Inflammatory macrophage treated with lipopolysaccharide for 1 hour (primary cell): ENCODE measurements around the gene PCDH9.
A peak's percentile ranks its signal among the peaks of the same experiment; 100 is the strongest.

Experiments
- DNase-seq, 2 donors: peaks; one replicate each; pipeline ENCODE4 v3.0.0-alpha.2; 2020 to 2022

The PCDH9 gene

DNA sequence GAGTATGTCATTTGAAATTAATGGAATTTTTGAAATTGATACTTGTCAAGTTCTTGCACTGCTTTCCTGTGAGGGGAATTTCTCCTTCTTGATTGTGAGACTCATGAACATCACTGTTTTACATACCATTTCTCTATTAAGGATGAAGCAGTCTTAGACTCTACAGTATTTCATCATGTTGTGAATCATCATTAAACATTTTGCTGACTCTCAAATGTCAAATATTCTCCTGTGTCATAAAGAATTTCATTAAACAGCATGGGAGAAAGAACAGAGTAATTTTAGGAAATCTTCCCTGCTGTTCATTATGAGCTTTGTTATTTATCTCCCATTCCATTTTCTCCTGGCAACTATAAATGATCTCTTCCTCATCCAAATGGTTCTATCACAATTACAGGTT lies 729.0 kb downstream of the PCDH9 start:
- peak; percentile 38 to 50 for DNase-seq

DNA sequence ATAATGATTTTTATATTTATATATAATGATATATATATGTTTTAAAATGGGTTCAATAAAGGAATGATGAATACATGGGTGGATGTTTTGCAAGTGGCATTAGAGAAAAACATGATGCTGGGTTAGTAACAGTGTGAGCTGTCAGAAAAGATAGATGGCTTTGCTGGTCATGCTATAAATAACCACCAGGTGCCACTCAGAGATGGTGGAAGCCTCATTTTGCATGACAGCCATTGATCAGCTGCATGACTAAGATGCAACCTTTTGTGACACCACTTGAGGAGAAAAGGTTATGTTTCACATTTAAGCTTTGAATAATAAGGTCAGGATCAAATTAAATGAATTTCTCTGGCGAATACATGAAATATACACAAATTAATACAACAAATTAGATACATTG lies 737.7 kb downstream of the PCDH9 start:
- DNase-seq: no peak

DNA sequence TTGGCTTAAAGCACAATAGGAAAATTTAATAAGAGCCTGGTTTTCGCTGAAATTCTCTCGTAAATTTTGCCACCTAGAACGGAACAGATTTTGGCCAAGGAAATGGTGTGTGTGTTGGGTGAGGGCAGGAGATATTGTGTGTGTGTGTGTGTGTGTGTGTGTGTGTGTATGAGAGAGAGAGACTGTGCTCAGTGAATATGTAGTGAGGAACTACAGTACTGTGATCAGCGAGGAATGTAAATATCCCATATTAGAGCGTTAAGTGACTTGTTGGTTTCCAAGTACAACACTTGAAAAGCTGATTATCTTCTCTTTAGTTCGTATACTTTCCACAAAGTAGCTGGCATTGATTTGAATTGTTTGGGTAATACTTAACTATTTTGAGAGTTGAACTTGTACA lies 738.9 kb downstream of the PCDH9 start:
- no peak for DNase-seq

DNA sequence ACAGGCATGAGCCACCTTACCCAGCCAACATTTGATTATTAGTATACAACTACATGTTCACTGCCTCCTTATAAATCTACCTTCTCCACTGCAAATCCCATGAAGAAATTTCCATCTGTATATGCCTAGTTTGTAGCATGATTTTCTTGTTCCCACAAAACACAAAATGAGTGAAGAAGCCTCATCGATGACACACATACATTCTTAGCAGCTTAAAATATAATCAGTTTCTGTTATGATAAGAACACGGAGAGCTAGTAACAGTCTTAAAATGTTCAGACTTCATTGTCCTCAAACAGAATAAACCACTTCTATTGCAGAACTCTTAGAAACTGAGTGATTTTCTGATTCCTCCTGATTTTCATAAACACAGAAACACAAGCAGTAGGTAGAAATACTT lies 740.5 kb downstream of the PCDH9 start:
- no peak for DNase-seq

DNA sequence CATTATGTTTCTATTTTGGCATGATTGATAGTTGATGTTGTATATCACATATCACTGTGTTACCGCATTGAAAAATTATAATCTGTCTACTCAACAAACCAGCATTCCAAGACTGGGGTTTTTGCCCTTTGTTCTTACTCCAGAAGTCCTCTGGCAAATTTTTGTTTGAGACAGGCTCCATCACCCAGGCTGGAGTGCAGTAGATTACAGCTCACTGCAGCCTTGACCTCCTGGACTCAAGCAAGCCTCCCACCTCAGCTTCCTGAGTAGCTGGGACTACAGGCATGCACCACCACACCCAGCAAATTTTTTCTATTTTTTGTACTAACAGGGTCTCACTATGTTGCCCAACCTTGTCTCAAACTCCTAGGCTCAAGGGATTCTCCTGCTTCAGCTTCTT lies 741.0 kb downstream of the PCDH9 start:
- DNase-seq: no peak

DNA sequence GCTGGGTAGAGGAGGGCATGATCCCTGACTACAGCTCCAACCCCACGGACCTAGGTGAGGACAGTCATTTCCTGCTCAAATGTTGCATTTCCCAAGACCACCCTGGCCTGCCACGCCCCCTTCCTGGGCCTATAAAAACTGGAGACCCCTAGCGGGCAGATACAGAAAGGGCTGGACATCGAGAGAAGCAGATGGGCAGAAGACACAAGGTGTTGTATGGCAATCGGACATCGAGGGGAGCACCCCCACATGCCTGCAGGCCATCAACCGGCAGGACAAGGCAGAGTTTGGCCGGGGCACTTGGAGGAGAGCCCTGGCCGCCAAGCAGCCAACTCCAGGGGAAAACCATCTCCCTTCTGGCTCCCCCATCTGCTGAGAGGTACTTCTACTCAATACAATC lies 746.4 kb downstream of the PCDH9 start:
- DNase-seq: no peak

DNA sequence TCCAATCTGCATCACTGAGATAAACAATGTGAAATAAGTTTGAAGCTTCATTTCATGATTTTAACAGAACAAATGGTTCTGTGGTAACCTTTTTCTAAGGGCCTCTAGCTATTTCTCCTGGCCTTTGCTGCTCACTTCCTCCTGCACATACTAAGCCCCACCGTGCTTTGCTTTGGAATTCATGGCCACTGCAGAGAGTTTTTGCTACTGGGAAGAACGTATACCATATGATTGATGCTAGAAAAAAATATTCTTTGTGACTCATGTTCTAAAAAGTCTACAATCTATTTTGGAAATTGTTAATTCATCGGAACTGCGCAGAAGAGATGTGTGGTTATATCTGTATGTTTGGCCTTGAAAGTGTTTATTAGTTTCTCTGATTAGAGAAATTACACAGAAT lies 747.3 kb downstream of the PCDH9 start:
- DNase-seq: no peak

DNA sequence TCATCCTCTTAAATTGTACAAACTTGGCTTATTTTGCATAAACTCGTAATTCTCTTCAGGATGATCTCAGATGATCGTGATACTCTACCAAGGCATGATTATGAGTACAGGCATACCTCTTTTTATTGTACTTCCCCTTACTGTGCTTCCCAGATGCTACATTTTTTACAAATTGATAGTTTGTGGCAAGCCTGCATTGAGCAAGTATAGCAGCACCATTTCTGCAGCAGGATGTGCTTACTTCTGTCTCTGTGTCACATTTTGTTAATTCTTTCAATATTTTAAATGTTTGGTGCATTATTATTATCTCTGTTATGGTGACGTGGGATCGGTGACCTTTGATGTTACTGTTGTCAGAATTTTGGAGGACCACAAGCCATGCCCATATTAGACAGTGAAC lies 752.3 kb downstream of the PCDH9 start:
- no peak for DNase-seq

DNA sequence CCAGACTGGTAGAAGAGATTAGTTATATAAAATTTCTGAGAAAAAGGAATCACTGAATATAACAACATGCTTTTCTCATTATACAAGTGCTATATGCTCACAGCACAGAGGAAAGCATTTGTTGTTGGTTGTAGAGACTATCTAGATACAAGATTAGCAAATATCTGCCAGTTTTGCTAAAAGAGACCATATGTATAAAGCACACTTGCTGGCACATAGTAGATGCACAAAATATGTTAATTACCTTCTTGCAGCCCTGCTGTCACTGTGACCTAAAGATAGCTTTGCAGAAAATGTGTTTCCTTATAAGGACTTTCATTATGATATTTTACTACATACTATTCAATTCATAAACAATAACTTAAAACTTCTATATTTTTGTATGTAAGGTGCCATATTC lies 755.1 kb downstream of the PCDH9 start:
- DNase-seq: no peak

DNA sequence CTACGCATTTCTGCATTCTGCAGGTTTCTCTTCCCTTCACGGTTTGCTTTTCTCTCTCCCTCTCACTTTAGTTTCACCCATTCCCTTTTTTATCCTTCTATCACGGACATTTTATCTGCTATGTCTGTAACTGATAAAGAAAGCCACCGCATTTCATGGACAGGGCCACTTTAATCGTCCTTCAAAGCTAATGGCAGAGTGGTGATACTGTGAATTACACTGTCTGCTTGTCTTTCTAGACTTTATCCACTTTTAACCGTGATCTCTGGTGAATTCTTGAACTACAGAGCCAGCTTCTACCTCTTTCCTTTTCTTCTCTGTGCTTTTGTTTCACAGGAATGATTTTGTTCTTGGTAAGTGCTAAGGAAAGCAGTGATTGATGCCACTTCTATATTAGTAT lies 760.4 kb downstream of the PCDH9 start:
- DNase-seq: no peak

DNA sequence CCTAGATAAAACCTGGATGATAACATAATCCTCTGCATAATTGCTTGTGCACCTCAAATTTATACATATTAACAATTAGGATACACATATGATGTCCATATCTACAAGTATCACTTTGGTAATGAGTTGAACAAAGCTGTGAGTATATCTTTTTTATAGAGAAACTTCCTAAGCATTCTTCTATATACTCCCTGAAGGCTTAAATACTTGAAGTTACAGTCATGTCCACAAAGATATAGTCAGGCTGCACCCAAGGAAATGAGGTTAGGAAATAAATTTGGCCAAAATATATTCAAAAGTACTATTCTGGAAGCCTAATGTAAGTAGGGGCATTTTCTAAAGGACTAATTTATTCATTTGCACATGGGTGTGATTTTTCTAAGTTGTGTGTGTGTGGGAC lies 761.5 kb downstream of the PCDH9 start:
- no peak for DNase-seq

DNA sequence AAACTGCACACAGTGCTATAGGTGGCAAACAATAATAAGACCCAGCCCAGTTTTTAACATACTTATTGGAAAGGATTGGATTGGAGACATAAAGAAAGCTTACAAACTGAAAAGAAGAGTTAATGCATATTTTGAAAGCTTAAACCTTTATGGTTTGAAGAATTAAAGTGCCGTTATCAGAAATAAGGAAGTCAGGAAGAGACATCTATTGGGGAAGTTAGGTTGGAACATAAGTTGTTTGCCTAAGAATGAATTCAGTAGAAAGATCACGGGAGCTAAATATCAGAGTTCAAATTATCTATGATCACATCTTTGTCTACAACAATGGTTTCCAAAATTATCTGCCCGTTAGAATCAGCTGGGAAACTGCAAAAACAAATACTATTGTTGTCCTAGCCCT lies 767.9 kb downstream of the PCDH9 start:
- no peak for DNase-seq

DNA sequence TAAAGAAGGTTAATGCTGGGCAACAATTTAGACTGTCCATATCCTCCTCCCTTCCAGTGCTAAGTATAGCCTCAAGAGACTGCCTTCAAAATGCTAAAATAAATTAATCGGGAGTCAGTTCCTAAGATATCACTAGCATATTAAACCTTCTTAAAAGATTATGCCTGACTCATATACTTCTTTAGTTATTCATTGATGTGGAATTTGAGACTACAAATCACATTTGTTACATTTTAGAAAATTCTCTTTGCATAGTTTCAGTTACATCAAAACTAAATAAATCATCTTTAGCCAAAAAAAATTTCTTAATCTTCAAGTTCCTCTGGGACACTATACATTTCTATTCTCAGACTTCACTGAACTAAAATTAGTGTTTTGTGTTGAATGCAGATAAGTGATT lies 769.1 kb downstream of the PCDH9 start:
- DNase-seq: no peak

DNA sequence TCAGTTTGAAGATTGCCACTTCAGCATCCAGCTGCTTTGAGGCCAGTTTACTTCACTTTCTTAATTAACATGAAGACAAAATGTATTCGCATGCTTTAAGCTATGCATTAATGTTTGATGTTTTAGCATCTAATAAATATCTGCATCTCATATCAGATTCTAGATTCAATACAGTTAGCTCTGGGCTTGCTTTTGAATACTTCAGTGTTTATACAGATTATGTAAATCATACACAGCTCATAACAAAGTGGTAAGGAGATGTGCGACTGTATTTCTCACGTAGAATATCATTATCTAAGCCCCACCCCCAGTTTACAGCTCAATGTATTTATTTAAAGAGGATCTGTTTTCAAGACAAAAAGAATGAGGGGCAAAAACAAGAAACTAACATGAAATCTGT lies 770.5 kb downstream of the PCDH9 start:
- no peak for DNase-seq

DNA sequence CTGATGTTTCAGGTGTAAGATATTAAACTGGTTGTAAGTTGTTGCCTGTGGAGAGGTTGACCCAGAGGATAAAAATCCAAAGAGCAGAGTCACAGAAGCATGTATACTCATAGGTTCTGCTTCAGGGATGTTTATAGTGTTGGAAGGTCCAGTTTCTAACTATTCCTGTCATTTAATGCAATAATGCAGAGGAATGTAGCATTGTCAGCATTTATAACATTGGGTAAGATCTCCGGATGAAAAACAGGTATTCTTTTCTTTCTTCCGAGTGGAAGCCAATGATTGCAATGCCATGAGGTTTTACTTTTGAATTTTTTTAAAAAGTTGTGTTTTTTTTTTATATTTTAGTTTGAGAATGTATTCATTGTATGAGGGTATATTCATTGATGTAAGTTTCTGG lies 771.0 kb downstream of the PCDH9 start:
- no peak for DNase-seq

DNA sequence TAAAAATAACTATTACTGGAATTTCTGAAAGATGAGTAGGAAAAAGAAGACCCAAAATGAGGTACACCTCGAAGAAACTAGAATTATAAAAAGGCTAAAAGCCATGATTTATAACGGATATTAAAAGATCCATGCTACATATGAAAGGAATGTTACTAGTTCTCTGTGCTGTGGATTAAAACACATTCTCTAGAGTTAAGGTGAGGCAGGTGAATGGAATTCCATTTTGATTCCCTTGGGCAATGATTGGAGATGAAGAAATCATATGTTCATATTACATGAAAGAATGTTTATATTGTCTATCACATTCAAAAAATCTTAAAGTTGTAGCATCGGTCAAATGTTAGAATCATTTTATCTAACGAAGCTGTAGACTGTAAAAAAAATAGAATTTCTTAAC lies 783.7 kb downstream of the PCDH9 start:
- no peak for DNase-seq

DNA sequence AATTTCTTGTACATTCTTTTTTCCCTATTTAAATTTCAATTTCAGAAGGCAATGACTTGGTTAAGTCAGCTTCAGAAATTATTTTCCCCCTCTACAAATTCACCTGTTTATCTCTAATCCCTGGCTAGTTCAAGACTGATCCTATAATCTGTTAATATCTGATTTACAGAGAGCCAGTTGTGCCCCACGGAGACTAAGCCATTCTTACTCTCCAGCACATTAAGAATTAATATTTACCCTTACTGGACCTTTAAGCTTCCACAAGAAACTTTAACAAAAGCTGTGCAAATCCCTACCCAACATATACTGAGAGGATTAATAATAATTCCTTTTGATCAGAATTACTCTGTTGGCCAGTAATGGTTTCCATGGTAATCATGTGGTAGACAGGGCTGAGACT lies 786.2 kb downstream of the PCDH9 start:
- DNase-seq: no peak

DNA sequence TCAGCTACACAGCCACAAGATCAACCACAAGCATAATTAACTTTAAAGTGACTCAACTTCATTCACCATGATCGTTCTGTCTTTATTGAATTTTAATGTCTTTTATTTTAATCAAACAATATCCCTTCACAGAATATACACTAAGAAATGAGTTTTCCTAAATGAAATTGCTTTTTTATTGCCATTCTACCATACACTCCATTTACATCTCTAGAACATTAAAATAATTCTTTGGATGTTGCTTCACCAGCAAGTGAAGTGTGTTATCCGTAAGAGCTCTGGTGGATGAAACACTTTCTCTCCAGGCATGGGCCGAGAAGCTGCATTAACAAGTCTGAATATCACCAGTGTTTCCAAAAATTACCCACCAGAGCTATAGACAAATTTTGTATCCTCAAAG lies 789.2 kb downstream of the PCDH9 start:
- DNase-seq: no peak

DNA sequence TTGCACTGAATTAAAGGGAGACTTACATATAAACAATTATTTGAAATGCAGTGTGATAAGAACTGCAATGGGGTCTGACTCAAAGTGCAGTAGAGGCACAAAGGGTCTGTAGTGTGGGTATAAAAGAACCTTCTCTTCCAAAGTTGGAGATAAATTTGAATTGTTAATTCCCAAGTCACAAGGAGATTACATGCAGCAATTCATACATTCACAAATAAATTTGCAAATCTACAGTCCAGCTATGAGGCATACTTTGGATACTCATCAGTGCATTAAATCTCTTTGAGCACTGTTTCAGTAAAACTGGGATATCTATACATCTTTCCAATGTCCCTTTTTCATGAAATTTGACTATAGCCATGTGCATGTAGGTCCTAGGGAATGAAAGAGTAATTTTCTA lies 799.4 kb downstream of the PCDH9 start:
- no peak for DNase-seq

DNA sequence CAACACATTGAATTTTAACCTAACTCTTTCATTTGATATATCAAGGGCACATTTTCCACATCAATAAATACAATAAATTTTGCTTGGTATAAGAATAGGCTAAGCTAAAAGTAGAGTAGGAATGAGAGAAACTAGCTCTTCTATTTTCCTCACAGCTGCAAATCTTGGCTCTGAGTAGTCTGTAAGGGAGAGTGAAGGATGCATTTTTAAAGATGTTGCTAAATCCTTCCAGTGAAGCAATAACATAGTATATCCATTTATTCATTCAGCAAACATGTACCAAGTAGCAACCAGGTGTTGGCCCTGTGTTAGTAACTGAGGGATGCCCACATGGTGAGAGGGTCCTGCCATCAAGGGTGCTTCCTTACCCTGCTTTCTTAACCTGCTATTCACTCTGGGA lies 799.9 kb downstream of the PCDH9 start:
- DNase-seq: no peak

DNA sequence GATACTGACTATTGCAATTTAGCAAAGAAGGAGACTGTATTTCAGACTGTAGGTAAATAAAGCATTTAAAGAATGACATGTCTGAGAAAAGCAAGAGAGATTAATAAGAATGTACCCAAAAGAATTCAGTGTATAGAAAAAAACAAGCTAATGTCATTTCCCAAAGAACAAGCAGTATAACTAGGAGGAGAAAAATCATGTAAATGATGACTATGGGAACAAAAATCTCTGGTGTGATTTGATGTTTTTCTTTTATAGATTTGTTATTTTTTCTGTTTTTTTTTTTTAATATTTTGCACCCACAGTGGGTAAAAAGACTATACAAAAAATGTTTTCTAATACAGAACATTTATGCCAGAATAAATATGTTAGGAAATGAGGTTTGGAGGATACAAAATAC lies 801.0 kb downstream of the PCDH9 start:
- no peak for DNase-seq

DNA sequence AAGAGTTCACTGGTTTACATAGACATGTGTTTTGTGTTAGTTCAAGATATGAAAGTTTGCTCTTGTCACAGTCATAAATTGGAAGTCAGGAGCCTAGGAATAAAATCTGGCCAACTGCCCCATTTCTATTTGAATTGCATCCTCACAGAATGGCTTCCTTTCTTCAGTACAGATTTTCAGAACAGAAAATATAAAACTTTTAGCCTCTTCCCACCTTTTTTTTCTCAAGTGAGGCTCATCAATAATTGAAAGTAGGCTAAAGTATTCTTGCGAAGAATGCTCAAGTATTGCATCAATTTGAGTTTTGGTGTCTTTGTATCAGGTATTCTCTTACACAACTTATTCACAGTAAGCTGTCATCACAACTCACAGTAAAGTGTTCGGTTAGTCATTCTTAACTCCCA lies 802.7 kb downstream of the PCDH9 start:
- no peak for DNase-seq

DNA sequence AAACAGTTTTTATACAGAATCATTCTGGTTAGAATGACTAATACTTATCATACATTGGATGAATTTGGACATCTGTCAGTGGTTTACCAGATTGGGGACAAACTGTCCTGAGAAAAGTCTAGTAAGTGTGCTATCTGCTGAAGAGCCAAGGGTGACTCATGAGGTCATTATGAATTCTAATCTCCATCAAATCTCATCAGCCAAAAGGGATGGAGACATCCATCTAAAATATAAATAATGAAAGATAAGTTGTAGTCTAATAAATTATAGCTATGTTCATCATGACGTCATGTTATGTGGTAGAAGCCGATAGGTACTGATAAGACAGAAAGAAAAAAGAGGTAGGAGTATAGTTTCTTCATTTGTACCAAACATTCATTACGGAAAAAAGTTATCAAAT lies 804.4 kb downstream of the PCDH9 start:
- DNase-seq: no peak

DNA sequence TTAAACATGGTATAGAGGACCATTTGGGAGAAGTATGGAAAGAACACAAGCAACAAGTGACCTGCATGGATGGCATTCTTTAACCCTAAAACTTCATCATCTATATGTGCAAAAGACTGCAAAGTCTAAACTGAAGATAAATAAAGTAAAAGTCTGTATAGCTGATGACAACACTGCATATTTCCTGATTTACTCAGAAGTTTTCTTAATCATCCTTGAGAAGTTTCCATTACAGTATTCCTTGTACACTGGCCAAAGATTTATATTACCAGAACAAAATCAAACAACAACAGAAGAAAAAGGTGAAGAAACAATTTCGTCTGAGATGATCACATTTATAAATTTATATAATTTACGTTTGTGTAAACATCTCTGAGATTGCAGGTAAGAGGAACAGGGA lies 805.7 kb downstream of the PCDH9 start:
- no peak for DNase-seq

DNA sequence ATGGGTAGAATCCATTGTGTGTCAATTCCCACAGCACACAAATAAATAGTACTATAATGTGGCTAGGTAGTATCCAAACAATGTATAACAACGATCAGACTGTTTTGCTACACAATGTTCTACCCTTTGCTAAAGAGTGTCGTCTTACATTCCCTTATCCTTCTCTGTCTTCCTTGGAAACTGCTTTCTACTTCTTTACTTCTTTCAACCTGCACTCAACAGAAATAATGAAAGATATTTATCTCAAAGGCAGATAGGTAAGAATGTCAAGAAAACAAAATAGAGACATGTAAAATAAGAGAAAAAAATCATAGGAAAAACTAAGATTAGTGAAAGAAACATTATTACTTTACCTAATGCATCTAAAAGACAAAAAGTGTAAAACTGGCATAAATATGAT lies 814.7 kb downstream of the PCDH9 start:
- no peak for DNase-seq

DNA sequence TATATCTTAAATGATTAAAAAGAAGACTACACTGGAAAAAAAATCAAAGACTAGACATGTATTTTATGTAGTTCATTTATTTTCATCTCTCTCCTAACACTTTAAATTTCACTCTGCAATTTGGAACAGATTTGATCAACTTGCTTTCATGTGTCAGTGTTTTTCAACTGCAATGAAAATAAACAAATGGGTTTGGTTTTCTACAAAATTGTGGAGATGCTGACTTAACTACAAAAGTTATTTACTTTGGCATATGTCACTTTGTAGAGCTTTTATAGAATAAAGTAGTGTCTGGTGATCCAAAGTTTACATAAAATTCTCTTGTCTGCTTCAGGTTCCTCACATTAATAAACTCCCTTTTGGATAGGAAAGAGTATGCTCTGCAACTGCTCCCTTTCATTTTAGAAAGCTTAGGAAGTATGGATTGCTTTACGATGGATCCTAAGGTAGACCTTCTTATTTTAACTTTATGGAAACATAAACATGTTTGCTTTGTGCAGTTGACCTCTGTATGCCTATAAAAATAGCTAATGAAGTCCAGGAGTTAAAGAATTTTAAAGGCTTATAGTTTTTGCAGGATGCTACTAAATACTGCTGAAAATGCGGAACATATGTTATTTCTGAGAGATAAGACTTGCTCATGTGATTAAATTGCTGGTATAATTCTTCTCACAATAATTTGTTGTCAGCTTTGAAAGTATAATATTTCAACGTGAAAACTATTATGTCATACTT lies 815.9 kb downstream of the PCDH9 start:
- no peak for DNase-seq
